SU-DHL-6 (cell line): ENCODE data around the gene HYOU1.
"Not testable (repeated sequence)": the region's sequence is repeated elsewhere in the genome, so short reads cannot be mapped to it uniquely, and the experiment has no call there.

Experiments used
- H2AFZ ChIP-seq: fragments of 200-600 bp; sonication (generic); 2 replicates; pipeline ENCODE4 v1.6.1; 2014; ENCODE audit warnings: low read depth, mild to moderate bottlenecking, moderate library complexity, mixed read lengths, antibody characterized with exemption, low read length; ENCODE audit not compliant: severe bottlenecking
- H3F3A ChIP-seq: fragments of 200-600 bp; shearing (Covaris generic); 2 replicates; pipeline ENCODE4 v1.6.0; 2016; ENCODE audit warnings: antibody characterized with exemption, mild to moderate bottlenecking; ENCODE audit not compliant: insufficient read depth
- H3K27ac ChIP-seq: fragments of 200-600 bp; sonication (generic); 2 replicates; pipeline ENCODE4 v1.5.1; 2016; ENCODE audit warnings: low read depth, mild to moderate bottlenecking, low read length, moderate library complexity, mixed read lengths
- H3K27me3 ChIP-seq: fragments of 200-600 bp; sonication (generic), shearing (Covaris generic); 2 replicates; pipeline ENCODE4 v1.6.0; 2014; ENCODE audit warnings: mild to moderate bottlenecking, low read length
- H3K36me3 ChIP-seq: fragments of 200-600 bp; sonication (generic); 2 replicates; pipeline ENCODE4 v1.6.1; 2014; ENCODE audit warnings: mild to moderate bottlenecking, low read length, mixed read lengths
- H3K4me2 ChIP-seq: fragments of 300-600, 200-600 bp; shearing (Covaris generic), sonication (generic); 2 replicates; pipeline ENCODE4 v1.6.0; 2014; ENCODE audit warnings: low read length, low read depth, mild to moderate bottlenecking; ENCODE audit not compliant: poor library complexity, severe bottlenecking
- H3K4me3 ChIP-seq: fragments of 200-600 bp; sonication (generic); 2 replicates; pipeline ENCODE4 v1.5.1; 2014; ENCODE audit warnings: antibody characterized with exemption, low read length, mild to moderate bottlenecking, mixed read lengths; ENCODE audit not compliant: insufficient read depth, poor library complexity, severe bottlenecking
- H3K79me2 ChIP-seq: fragments of 200-600 bp; sonication (generic); 2 replicates; pipeline ENCODE4 v1.6.1; 2014; ENCODE audit warnings: mild to moderate bottlenecking, low read length, moderate library complexity; ENCODE audit not compliant: insufficient read depth
- H3K9ac ChIP-seq: fragments of 200-600 bp; sonication (generic); 2 replicates; pipeline ENCODE4 v1.7.0; 2014; ENCODE audit warnings: mild to moderate bottlenecking, low read length
- H3K9me2 ChIP-seq: fragments of 200-600 bp; sonication (generic); replicated peaks from 2 replicates; pipeline ENCODE4 v1.6.1; 2014; ENCODE audit warnings: low read length; ENCODE audit not compliant: insufficient read depth
- H3K9me3 ChIP-seq: fragments of 200-600 bp; sonication (generic); 2 replicates; pipeline ENCODE4 v1.6.1; 2014; ENCODE audit warnings: low read length, mixed read lengths; ENCODE audit not compliant: insufficient read depth
- H4K20me1 ChIP-seq: fragments of 200-600 bp; sonication (generic); 2 replicates; pipeline ENCODE4 v1.6.1; 2014; ENCODE audit warnings: low read depth, mild to moderate bottlenecking, antibody characterized with exemption, low read length, moderate library complexity, mixed read lengths
- CTCF ChIP-seq: fragments of 200-600 bp; sonication (generic); IDR thresholded peaks from one replicate; pipeline ENCODE4 v1.5.1; 2017; ENCODE audit warnings: antibody characterized with exemption, mild to moderate bottlenecking, low read length, moderate library complexity; ENCODE audit not compliant: insufficient read depth, poor library complexity, severe bottlenecking
- EZH2phosphoT487 ChIP-seq: fragments of 200-600 bp; sonication (generic), shearing (Covaris generic); conservative IDR thresholded peaks from 2 replicates; pipeline ENCODE4 v1.6.1; 2018; ENCODE audit warnings: mild to moderate bottlenecking, antibody characterized with exemption, low read length, moderate library complexity, mixed read lengths

HYOU1 gene

GRCh38 chr11:119057000-119057769 lies at the start of gene HYOU1:
TSS of gene HYOU1 (minus strand) at chr11:119057205. CDS start at chr11:119056160, 1,045 bp downstream.
- H3K4me3 ChIP-seq = peak within 1 kb of the TSS; percentile 86
- H3K9me2 ChIP-seq = no peaks in the 10 kb centered on the region
- H3K36me3 ChIP-seq = no peaks in the 10 kb centered on the region
- peaks cover 27% of the 10 kb centered on the region for H3K79me2 ChIP-seq
- TF ChIP-seq EZH2phosphoT487 (no peak), CTCF (no peak)
- H3K9me3 ChIP-seq = no peaks in the 10 kb centered on the region
- H3K4me2 ChIP-seq = peak within 1 kb of the TSS; percentile 81
- peak within 1 kb of the TSS; percentile 95 for H3K9ac ChIP-seq
- peak within 1 kb of the TSS; percentile 49 for H2AFZ ChIP-seq
- peak within 1 kb of the TSS; percentile 61 for H3K27ac ChIP-seq
- no peaks in the 10 kb centered on the region for H3K27me3 ChIP-seq
- H3F3A ChIP-seq = no peaks in the 10 kb centered on the region
- no peaks in the 10 kb centered on the region for H4K20me1 ChIP-seq

- no peaks in the 10 kb centered on the region for H3K9me3 ChIP-seq
- no peak overlapping the region for H3K9ac ChIP-seq
- peaks cover 14% of the 10 kb centered on the region for H3F3A ChIP-seq
- H3K9me2 ChIP-seq = no peaks in the 10 kb centered on the region
- H2AFZ ChIP-seq = no peak overlapping the region
- no peak overlapping the region for H3K4me3 ChIP-seq
- H3K27me3 ChIP-seq = no peaks in the 10 kb centered on the region
- TF ChIP-seq CTCF (no peak), EZH2phosphoT487 (no peak)
- H3K36me3 ChIP-seq = 0 out of 2 replicates have a peak, but pooled peaks cover under 1% of the 10 kb centered on the region
- H3K79me2 ChIP-seq = peaks cover 32% of the 10 kb centered on the region
- no peak overlapping the region for H3K4me2 ChIP-seq
- H3K27ac ChIP-seq = no peak overlapping the region
- H4K20me1 ChIP-seq = no peaks in the 10 kb centered on the region
Measured at GRCh38 chr11:119103793-119104192, 46.8 kb upstream of the HYOU1 start.

GRCh38 chr11:119103161-119103664 lies 46.2 kb upstream of the HYOU1 start:
- not testable (repeated sequence) for H3K9me2 ChIP-seq, H3K36me3 ChIP-seq, H3K4me3 ChIP-seq, H3K9me3 ChIP-seq, H3K27me3 ChIP-seq, H3K27ac ChIP-seq, H2AFZ ChIP-seq, H4K20me1 ChIP-seq
- H3K9ac ChIP-seq = peak overlapping the region; percentile 93
- peak overlapping the region; percentile 83 for H3K4me2 ChIP-seq
- H3F3A ChIP-seq = peaks cover 20% of the 10 kb centered on the region
- H3K79me2 ChIP-seq = peaks cover 26% of the 10 kb centered on the region

- Histone ChIP-seq H3K27me3 (no peaks in the 10 kb centered on the region), H3K27ac (peak within 1 kb of the TSS; percentile 77), H3F3A (peaks cover 29% of the 10 kb centered on the region), H2AFZ (peak within 1 kb of the TSS; percentile 65), H3K9me3 (no peaks in the 10 kb centered on the region), H3K9ac (peak within 1 kb of the TSS; percentile 93), H3K4me3 (peak within 1 kb of the TSS; percentile 72), H4K20me1 (no peaks in the 10 kb centered on the region), H3K9me2 (no peaks in the 10 kb centered on the region), H3K36me3 (peaks cover 7% of the 10 kb centered on the region), H3K79me2 (peaks cover 16% of the 10 kb centered on the region), H3K4me2 (peak within 1 kb of the TSS; percentile 83)
- no peak for TF ChIP-seq CTCF
- TF ChIP-seq EZH2phosphoT487 = no peak
Measured at GRCh38 chr11:119101759-119102423, 44.9 kb upstream of the HYOU1 start, which contains the start of gene DPAGT1. TSS of gene DPAGT1 (minus strand) at chr11:119101853. CDS start at chr11:119101655, 198 bp downstream.
